Stimulated activated memory B cell treated with anti-CD40 and anti-IgM and Interleukin-4, amounts not matched to agents 10 μg/mL and 1 μg/mL and 100 μg/mL, for 72 hours (primary cell): Measurements from ENCODE around the gene ATXN7L1.

ENCODE experiments used
- ATAC-seq: fragments of 150-1000 bp; cut with Tn5 transposase; 2 replicates; pipeline ENCODE4 v1.10.0; 2021
- H3K27ac Mint-ChIP-seq: one replicate; pipeline ENCODE4 v1.8.0; 2022; ENCODE audit warnings: mild to moderate bottlenecking, mixed read lengths
- H3K27me3 Mint-ChIP-seq: one replicate; pipeline ENCODE4 v1.8.0; 2022; ENCODE audit warnings: mixed read lengths
- H3K36me3 Mint-ChIP-seq: one replicate; pipeline ENCODE4 v1.8.0; 2022; ENCODE audit warnings: mixed read lengths
- H3K4me1 Mint-ChIP-seq: one replicate; pipeline ENCODE4 v1.8.0; 2022; ENCODE audit warnings: mixed read lengths
- H3K4me3 Mint-ChIP-seq: one replicate; pipeline ENCODE4 v1.8.0; 2022; ENCODE audit warnings: mild to moderate bottlenecking, moderate library complexity, mixed read lengths
- H3K9me3 Mint-ChIP-seq: one replicate; pipeline ENCODE4 v1.8.0; 2022; ENCODE audit warnings: mixed read lengths

Gene ATXN7L1

DNA sequence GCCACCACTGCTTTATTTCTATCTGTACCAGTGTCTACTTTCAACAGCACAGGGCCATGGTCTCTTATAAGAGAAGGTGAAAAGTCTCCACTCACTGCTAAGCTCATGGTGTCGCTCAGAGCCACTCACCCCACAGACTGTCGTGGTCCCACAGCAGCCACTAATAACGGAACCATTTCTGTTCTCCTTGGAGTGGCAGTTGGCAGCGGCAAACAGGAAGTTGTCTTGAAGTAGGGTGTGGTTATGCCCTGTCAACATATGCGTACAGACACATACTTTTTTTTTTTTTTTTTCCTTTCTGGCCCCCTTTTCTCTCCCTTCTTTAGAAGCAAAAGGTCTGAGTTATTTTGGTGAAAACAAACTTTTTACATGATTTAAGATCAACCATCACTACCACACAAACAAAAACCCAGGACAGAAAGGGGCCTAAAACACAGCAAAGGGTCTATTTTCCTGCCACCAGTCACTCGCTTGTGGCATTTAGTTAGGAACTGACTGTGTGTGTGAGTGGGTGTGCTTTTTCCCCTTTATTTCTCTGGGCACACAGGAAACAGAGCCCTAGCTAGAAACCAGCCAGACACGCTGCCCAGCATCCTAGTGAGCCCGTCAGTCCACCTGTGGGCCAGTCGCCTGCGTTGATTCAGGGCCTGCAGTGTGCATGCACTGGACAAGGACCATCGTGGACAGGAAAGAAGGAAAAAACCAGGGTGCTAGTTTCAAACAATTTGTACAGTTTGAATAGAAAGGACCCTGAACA lies 198.4 kb downstream of the ATXN7L1 start:
- Mint-ChIP-seq H3K4me1 (peaks cover 72% of the 10 kb centered on the region), H3K36me3 (peaks cover 7% of the 10 kb centered on the region), H3K9me3 (no peaks in the 10 kb centered on the region), H3K27me3 (no peaks in the 10 kb centered on the region), H3K4me3 (peak overlapping the region; percentile 90), H3K27ac (peak overlapping the region; percentile 96)
- peak; percentile 90 for ATAC-seq

DNA sequence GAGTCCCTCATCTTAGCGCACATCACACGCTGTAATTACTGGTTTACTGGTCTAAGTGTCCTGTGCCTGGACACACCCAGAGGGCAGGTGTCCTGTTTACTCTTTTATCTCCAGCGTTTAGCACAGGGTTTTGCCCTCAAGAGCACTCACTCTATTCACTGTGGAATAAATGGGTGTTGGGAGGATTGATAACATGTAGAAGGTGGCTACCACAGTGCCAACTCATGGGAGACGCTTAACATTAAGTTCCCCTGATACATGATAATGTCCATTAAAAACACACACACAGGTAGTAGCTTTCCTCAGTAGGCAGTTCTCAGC lies 199.0 kb downstream of the ATXN7L1 start:
- peaks cover 7% of the 10 kb centered on the region for H3K36me3 Mint-ChIP-seq
- H3K4me1 Mint-ChIP-seq, result peaks cover 70% of the 10 kb centered on the region
- no peaks in the 10 kb centered on the region for H3K9me3 Mint-ChIP-seq
- H3K27me3 Mint-ChIP-seq, result no peaks in the 10 kb centered on the region
- peak overlapping the region; percentile 96 for H3K27ac Mint-ChIP-seq
- peak overlapping the region; percentile 90 for H3K4me3 Mint-ChIP-seq
- no peak for ATAC-seq

DNA sequence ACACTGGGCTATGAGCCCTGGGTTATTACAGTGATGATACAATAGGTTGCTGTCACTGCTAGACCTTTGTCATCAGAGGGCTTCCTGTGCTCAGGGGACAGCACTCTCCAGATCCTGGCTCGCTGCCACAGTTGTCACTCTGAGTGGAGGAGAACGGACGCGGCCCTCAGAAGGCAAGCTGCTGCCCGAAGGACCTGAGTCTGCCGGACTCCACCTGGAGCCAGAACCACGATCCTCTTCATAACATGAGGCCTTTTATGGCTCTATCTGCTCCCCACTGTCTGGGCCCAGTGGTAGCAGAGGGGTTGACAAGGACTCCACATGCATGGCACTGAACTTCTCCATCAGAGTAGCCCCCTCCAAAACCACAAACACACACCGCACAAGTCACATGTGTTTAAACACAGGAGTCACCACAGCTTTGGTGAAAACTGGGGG lies 200.4 kb downstream of the ATXN7L1 start:
- H3K36me3 Mint-ChIP-seq, result no peaks in the 10 kb centered on the region
- H3K27ac Mint-ChIP-seq, result peak overlapping the region; percentile 96
- no peaks in the 10 kb centered on the region for H3K9me3 Mint-ChIP-seq
- H3K4me3 Mint-ChIP-seq, result peak overlapping the region; percentile 29
- no peaks in the 10 kb centered on the region for H3K27me3 Mint-ChIP-seq
- H3K4me1 Mint-ChIP-seq, result peaks cover 68% of the 10 kb centered on the region
- ATAC-seq, result no peak

DNA sequence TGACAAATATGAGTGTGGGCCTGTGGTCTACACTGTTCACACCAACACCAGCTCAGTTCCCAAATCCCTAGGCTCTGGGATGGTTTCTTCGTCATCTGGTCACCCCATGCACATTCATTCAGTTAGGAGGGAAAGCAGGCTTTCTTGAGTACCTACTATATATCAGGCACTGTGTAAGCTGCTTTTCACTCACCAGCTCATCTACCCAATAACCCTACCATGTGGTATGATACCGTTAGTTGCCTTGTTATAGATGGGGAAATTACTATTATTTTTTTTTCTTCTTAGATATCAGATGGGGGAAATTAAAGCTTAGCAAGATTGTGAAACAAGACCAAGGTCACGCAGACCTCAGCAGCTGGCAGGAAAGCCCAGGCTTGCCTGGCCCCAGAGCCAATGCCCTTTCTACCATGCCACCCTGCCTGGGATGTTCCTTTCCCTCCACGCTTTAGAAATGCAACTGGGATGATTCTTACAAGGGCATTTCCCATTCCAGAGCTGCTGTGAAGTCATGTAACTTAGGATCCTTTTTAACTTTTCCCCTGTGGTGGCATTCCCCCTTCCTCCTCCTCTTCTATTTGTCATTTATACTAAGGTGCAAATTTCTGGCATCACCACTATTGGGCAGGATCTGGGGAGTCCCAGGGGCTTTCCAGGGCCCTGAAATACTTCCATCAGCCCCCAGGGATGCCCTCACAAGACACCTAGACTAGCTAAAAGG lies 202.0 kb downstream of the ATXN7L1 start:
- peak overlapping the region; percentile 96 for H3K27ac Mint-ChIP-seq
- no peaks in the 10 kb centered on the region for H3K9me3 Mint-ChIP-seq
- H3K4me1 Mint-ChIP-seq, result peaks cover 64% of the 10 kb centered on the region
- H3K4me3 Mint-ChIP-seq, result peak overlapping the region; percentile 51
- no peaks in the 10 kb centered on the region for H3K36me3 Mint-ChIP-seq
- H3K27me3 Mint-ChIP-seq, result no peaks in the 10 kb centered on the region
- peak; percentile 32 for ATAC-seq

DNA sequence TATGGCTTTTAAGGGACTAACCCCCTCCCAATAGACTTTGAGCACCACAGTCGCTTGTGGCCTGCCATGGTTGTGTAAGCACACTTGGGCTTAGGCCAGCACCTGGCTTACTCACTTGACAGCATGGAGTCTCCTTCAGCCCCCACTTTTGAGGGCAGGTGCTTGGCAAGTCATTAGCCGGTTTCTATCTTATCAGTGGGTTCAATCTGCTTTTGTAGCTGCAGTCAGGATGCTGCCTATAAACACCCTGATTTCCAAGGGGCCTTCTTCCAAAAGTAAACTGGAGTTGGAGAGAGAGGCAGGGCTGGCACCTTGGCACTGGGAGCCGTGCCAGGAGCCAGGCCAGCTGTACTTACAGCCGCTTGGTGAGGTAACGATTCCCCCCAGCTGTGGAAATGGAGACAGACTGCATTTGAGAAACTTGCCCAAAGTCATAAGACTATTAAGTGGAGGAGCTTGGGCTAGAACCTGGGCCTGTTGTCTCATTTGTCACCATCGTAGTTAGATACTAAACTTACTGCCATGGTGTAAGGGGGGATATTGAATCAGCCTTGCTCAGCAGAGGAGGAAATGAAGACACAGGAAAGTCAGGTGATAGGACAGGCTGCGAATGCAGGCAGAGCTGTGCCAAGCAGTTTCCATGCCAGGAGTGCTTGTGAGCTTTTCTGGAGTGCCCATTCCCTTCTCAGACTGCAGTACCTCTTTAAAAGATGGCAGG lies 202.9 kb downstream of the ATXN7L1 start:
- H3K4me1 Mint-ChIP-seq, result peaks cover 56% of the 10 kb centered on the region
- H3K36me3 Mint-ChIP-seq, result no peaks in the 10 kb centered on the region
- ATAC-seq, result no peak
- H3K9me3 Mint-ChIP-seq, result no peaks in the 10 kb centered on the region
- H3K27me3 Mint-ChIP-seq, result no peaks in the 10 kb centered on the region
- H3K27ac Mint-ChIP-seq, result peak overlapping the region; percentile 96
- H3K4me3 Mint-ChIP-seq, result no peak overlapping the region

DNA sequence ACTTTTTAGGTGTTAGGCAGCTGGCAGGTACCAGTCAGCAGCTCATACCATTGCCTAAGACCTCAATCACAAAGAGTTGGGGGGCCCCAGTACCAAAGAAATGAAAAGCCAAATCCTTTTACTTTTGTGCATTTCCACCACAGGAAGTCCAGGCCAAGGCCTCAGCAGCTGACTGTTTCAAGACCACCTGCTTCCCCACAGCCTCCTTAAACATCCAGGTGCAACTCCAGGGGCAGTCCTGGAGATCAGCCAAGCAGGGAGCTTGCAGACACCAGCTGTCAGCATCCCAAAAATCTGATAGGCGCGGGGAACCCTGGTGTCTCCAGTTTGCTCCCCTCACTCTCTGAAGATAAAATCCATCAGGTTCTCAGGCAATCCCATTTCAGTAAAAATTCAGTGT lies 203.6 kb downstream of the ATXN7L1 start:
- ATAC-seq, result no peak
- no peak overlapping the region for H3K4me3 Mint-ChIP-seq
- no peaks in the 10 kb centered on the region for H3K27me3 Mint-ChIP-seq
- H3K27ac Mint-ChIP-seq, result no peak overlapping the region
- no peaks in the 10 kb centered on the region for H3K9me3 Mint-ChIP-seq
- peaks cover 49% of the 10 kb centered on the region for H3K4me1 Mint-ChIP-seq
- H3K36me3 Mint-ChIP-seq, result no peaks in the 10 kb centered on the region

DNA sequence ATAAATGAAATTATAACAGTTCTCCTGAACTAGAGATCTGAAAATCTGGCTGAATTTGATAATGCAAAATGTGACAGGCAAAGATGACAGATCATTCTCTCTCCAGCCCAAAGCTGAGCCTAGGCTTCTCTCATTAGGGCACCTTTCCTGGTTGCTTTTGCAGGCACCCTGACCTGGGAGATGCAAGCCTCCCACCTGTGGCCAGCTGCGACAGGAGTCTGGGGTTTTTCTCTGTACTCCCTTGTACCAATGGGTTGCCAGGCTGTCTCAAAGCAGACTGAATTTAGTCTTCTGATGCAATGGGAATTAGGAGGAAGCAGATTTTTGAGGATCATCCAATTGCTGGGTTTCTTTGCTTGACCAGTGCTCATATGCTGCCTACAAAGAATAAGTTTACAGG lies 210.1 kb downstream of the ATXN7L1 start:
- ATAC-seq, result no peak
- Mint-ChIP-seq H3K36me3 (peaks cover 35% of the 10 kb centered on the region), H3K4me1 (peaks cover 10% of the 10 kb centered on the region), H3K27me3 (no peaks in the 10 kb centered on the region), H3K9me3 (no peaks in the 10 kb centered on the region), H3K4me3 (no peak overlapping the region), H3K27ac (no peak overlapping the region)

DNA sequence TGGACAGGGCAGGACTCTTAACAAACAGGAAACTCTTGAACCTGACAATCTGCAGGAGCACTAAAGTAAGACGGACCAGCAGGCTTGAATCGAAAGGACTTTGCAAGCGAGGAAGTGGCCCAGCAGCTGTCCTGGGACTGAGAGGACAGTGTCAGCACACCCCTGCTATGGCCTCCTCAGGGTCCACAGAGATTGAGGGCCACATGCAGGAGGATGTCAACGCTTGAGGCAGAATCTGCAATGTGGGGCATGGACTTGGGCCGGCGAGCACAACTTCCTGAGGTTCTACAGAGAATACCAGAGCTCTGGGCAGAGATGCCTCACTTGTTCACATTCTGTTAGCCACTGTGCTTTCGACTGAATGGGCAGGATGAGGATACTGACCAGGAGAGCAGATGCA lies 210.7 kb downstream of the ATXN7L1 start:
- no peak overlapping the region for H3K27ac Mint-ChIP-seq
- H3K4me1 Mint-ChIP-seq, result peaks cover 10% of the 10 kb centered on the region
- no peaks in the 10 kb centered on the region for H3K9me3 Mint-ChIP-seq
- no peaks in the 10 kb centered on the region for H3K27me3 Mint-ChIP-seq
- no peak for ATAC-seq
- peaks cover 40% of the 10 kb centered on the region for H3K36me3 Mint-ChIP-seq
- no peak overlapping the region for H3K4me3 Mint-ChIP-seq

DNA sequence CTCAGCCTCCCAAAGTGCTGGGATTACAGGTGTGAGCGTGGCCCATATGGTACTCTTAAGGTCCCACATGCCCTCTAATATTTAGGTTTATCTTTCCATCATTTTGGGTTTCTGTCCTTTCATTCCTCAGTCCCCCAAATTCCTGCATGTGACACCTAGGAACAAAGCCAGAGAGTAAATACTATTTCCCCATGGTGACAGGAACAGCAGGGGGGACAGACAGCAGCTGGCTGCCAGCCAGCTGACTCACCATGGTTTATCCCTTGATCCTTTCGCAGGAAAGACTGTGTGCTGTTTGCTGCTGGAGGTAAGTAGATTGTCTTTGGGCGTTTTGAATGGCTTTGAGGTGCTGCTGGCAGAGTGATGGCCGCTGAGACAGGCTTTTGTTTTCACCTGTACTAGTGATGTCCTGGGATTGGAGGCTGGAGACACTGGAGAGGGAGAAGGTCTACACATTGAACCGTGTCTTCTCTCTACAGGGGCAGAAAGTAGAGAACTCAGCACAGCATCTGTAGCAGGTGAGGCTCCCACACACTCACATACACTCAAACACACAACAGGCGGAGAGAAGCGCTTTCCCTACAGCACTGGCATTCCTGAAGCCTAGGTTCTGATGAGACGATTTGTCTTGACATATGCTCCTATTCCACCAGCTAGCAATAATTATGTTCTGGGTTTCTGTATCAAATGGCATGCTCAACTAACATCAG lies 211.4 kb downstream of the ATXN7L1 start:
- H3K27ac Mint-ChIP-seq, result no peak overlapping the region

DNA sequence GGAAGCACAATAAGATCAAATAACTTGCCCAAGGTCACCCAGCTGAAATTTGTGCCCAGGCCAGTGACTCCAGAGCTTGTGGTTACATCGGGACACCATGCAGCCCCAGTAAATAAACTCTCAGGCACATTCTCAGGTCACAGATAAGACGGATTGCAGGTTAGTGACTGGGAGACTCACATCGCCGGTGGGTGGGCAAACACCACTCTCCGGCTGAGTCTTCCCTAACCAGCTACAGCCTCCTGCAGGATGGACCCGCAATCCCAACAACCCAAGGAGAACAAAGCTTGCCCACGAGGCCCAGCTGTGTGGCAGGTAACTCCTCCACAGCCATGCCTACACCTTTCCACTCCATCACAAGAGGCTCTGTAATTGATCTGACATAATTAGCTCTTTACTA lies 213.4 kb downstream of the ATXN7L1 start:
- peaks cover 21% of the 10 kb centered on the region for H3K4me1 Mint-ChIP-seq
- no peak overlapping the region for H3K27ac Mint-ChIP-seq
- peaks cover 57% of the 10 kb centered on the region for H3K36me3 Mint-ChIP-seq
- H3K4me3 Mint-ChIP-seq, result no peak overlapping the region
- no peak for ATAC-seq
- no peaks in the 10 kb centered on the region for H3K9me3 Mint-ChIP-seq
- no peaks in the 10 kb centered on the region for H3K27me3 Mint-ChIP-seq

More for the DNA sequence above, 211.4 kb downstream of the ATXN7L1 start:
- Mint-ChIP-seq H3K36me3 (peaks cover 46% of the 10 kb centered on the region), H3K27me3 (no peaks in the 10 kb centered on the region), H3K9me3 (no peaks in the 10 kb centered on the region), H3K4me1 (peaks cover 16% of the 10 kb centered on the region), H3K4me3 (no peak overlapping the region)
- ATAC-seq, result no peak

DNA sequence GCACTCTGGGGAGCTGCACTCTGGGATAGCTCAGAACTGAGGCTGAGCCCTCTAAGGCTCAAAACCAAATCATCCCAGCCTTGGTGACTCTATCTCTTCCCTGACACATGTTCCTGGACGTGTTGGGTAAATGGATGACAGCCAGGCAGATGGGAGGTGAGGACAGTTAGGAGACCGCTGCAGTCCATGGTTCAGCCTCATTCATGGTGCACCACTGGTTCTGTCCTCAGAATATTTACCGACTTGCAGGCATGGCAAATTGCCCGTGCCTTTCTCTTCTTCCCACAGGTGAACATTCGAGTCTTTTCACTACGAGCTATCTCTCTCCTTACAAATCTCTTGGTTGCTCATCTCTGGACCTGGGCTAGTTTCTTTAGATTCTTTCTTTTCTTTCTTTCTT lies 214.8 kb downstream of the ATXN7L1 start:
- H3K27ac Mint-ChIP-seq, result no peak overlapping the region
- peaks cover 64% of the 10 kb centered on the region for H3K36me3 Mint-ChIP-seq
- H3K4me3 Mint-ChIP-seq, result no peak overlapping the region
- no peaks in the 10 kb centered on the region for H3K27me3 Mint-ChIP-seq
- H3K9me3 Mint-ChIP-seq, result no peaks in the 10 kb centered on the region
- H3K4me1 Mint-ChIP-seq, result peaks cover 23% of the 10 kb centered on the region
- no peak for ATAC-seq

DNA sequence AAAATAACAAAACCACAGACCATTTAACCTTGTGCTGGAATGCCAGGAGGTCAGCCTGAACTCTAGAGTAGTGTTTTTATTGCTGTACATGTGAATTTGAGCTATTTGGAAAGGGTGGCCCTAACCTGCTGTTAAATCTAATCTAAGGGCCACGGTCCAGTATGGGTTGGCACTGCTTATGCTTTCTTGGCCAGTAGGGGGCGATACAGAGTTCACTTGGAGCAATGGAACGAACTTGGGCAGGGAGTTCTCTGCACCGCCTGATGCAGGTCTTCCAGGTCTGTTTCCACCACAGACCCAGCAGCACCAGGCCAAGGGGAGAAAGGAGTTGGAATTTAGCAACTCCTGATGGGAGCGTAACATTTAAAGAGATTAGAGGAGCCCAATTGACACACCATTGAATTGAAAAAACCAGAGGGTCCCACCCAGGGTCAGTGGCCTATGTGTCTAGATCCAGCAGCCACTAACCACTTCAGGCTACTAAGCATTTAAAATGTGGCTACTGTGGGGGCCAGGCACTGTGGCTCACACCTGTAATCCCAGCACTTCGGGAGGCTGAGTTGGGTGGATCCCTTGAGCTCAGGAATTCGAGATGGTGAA lies 219.4 kb downstream of the ATXN7L1 start:
- Mint-ChIP-seq H3K27ac (no peak overlapping the region), H3K4me3 (no peak overlapping the region), H3K36me3 (peaks cover 59% of the 10 kb centered on the region), H3K4me1 (peaks cover 26% of the 10 kb centered on the region), H3K27me3 (no peaks in the 10 kb centered on the region), H3K9me3 (no peaks in the 10 kb centered on the region)
- peak; percentile 79 for ATAC-seq

DNA sequence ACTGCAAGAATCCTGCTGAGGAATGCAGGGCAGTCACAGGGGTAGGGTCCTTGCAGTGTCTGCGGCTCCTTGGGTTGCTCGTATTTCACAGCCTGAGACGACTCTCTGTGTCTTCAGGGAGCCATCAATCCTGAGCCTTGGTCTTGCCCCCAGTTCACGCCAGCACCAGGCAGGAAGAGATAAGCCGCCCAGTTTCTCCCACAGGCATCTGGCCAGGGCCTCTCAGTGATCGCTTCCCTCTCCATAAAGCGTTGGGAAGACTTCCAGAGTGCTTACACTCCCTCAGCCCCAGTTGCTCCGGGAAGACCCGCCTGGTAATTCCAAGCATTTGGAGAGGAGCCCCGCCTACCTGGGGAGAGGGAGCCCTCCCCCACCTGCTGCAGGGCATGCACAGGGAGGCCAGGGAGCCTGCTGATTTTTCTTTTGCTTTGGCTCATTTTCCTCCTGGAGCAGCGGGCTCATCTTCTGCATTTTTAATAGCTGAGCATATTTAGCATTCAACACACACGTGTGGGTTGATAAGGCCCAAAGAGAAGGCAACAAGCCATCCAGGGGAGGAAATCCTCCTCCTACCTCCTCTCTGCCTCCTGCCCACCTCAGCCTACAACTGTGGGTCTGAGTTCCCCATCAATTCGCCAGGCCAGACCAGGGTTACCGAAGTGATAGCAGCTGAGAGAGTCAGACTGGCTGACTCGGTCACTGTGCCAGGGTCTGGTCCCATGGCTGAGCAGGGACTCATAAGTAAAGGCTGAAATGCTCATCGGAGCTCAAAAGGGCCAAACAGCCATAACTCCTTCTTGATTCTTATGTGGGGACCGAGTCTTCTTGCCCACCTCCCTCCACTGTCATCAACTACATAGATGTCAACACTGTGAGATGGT lies 220.7 kb downstream of the ATXN7L1 start:
- peaks cover 47% of the 10 kb centered on the region for H3K36me3 Mint-ChIP-seq
- ATAC-seq, result no peak
- H3K4me1 Mint-ChIP-seq, result peaks cover 26% of the 10 kb centered on the region
- H3K9me3 Mint-ChIP-seq, result no peaks in the 10 kb centered on the region
- H3K27ac Mint-ChIP-seq, result no peak overlapping the region
- no peaks in the 10 kb centered on the region for H3K27me3 Mint-ChIP-seq
- no peak overlapping the region for H3K4me3 Mint-ChIP-seq

DNA sequence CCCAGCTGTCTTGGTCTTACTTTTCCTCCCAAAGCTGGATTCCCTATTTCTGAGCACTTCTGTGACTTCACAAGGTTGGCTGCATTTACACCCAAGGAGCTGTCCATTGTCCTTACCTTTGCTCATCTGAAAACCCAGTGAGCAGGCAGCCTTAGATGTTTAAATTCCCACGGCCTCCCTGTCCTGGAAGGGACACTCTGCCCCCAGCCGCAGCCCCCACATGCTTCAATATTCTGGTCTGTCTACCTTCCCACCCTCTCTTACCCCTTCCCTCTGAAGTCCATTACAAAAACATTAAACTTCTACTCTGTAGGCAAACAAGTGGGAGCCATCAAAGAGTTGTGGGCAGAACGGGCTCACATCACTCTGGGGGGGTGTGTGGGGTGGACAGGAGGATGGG lies 221.3 kb downstream of the ATXN7L1 start:
- H3K4me3 Mint-ChIP-seq, result no peak overlapping the region
- H3K27ac Mint-ChIP-seq, result no peak overlapping the region
- no peaks in the 10 kb centered on the region for H3K27me3 Mint-ChIP-seq
- peaks cover 42% of the 10 kb centered on the region for H3K36me3 Mint-ChIP-seq
- H3K9me3 Mint-ChIP-seq, result no peaks in the 10 kb centered on the region
- H3K4me1 Mint-ChIP-seq, result peaks cover 21% of the 10 kb centered on the region
- ATAC-seq, result no peak
